ENCODE results near the gene WDR37. TPM values are rescaled to one million over a fixed set of nuclear protein-coding genes. Genes with fewer than 3 reads are reported as not detected.
"Not testable (repeated sequence)": the region's sequence is repeated elsewhere in the genome, so short reads cannot be mapped to it uniquely, and the experiment has no call there.

The WDR37 gene
- total RNA-seq, 1 donor from 2014 or later = 17.1 TPM

DNA sequence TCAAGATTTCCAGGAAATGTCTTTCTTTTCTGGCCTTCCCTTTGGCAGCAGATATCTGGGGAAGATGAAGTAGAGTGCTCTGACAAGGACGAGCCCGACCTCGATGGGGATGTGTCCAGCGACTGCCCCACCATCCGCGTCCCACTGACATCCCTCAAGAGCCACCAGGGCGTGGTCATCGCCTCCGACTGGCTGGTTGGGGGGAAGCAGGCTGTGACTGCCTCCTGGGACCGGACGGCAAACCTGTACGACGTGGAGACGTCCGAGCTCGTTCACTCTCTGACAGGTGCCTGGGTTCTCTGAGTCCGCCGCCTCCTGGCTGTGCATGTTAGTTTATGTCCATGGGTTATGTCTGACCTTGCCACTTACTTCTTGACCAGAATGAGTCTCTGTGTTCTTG is 47.4 kb downstream of the WDR37 start:
- peak; percentile 49 for DNase-seq (ENCODE audit: low spot score)

DNA sequence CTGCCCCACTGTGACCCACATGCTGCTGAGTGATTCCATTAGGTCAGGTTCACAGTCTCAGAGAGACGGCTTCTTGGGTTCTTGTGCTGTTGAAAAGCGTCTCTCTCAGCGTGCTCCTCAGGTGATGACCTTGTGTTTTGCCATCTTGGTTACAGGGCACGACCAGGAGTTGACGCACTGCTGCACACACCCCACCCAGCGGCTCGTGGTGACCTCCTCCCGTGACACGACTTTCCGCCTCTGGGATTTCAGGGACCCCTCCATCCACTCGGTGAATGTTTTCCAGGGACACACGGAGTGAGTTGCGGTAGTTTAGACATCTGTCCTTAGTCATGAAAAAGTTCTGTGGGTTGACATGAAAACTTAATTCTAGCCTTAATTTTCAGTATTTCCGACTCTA is 48.8 kb downstream of the WDR37 start:
- peak; percentile 79 for DNase-seq (ENCODE audit: low spot score)

DNA sequence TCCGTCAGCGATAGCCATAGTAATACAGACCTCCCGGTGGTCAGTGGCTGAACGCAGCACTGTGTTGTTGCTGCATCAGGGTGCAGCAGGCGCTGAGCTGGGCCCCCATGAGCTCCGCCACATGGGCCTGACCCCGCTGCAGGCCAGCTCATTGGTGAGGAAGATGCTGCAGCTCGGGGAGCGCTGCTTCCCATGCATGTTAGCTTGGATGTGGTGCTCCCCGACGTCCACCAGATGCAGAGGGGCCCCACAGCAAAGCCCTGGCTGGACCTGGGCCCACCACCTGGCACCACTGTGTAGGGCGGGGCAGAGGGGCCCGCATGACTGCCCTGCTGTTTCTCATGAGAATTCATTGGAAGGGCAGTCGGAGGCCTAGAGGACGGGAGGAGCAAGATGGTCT is 50.8 kb downstream of the WDR37 start:
- no peak for DNase-seq (ENCODE audit: low spot score)

DNA sequence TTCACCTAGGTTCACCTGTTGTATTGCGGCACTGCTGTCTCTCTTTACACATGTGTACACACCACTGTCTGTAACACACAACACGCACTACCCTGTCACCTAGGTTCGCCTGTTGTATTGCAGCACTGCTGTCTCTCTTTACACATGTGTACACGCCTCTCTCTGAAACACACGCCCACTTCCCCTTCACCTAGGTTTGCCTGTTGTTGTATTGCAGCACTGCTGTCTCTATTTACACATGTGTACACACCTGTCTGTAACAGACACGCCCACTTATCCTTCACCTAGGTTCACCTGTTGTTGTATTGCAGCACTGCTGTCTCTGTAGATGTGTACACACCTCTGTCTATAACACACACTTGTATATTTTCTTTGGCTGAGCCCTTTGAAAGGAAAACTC is 51.5 kb downstream of the WDR37 start:
- DNase-seq (ENCODE audit: low spot score) = no peak

DNA sequence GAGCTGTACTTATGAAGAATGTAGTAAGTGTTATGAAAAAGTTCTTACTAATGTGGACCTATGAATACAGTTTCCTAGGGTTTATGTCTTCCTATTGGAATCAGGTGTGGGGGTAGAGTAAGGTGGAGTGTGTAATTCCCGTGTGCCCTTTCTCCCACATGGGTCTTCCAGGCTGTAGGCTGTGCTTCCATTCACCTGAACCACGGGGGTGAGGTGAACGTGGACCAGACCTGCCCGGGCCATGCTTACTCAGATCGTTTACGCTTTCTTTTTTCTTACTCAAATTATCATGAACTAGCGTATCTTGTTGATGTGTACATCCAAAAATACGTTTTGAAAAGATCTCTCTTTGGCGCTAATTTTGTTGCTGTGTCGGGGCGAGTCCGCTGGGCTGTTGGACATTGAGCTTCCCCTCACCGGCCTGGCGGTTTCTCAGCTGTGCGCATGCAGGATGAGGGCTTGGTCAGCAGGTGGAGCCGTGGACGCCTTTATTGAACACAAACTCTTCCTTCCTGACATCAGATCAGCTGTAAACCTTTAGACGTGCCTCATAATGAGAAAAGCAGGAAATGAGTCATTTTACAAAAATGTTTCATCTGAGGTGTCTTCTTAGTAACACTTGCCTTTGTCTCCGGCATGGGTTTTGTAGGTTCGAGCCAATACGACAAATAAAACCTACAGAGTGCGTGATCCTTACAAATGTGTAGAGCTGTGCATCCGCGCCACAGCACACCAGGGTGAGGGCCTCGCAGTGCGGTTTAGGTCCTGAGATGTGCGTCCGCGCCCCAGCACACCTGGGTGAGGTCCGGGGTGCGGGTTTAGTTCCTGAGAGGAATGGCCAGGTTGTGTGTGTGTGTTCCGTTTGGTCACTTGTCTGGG is 53.8 kb downstream of the WDR37 start:
- no peak for DNase-seq (ENCODE audit: low spot score)

DNA sequence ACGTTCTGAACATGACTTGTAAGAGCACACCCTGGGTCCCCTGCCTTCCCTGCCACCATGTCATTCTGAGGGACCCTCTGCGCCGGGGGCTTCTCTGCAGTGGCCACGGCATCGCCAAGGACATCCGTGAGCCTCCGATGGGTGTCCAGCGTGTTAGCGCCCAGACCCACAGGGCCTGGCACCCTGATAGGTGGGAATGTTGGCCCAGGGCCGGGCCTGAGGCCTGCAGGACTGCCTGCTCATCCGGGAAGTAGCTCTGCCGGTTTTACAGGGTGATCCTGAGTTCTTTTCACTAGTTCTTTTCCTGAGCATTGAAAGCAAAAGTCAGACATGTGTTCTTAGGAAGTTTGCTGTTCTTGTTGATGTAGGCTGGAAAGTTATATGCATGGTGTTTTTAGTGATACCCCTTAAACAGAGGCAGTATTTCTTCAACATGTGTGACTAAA is 54.5 kb downstream of the WDR37 start:
- DNase-seq (ENCODE audit: low spot score) = no peak

DNA sequence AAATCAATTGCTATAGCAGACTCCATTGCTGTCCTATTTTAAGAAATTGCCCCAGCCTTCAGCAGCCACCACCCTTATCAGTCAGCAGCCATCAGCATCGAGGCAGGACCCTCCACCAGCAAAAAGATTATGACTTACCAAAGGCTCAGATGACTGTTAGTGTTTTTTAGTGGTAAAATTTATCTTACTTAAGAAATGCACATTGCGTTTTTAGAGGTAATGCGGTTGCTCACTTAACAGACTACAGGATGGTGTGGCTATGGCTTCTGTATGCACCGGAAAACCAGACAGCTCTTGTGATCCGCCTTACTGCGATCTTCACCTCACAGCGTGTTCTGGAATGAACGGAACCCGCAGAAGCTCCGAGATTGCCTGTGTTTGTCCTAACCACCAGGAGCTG is 58.1 kb downstream of the WDR37 start:
- DNase-seq (ENCODE audit: low spot score) = peak; percentile 55

DNA sequence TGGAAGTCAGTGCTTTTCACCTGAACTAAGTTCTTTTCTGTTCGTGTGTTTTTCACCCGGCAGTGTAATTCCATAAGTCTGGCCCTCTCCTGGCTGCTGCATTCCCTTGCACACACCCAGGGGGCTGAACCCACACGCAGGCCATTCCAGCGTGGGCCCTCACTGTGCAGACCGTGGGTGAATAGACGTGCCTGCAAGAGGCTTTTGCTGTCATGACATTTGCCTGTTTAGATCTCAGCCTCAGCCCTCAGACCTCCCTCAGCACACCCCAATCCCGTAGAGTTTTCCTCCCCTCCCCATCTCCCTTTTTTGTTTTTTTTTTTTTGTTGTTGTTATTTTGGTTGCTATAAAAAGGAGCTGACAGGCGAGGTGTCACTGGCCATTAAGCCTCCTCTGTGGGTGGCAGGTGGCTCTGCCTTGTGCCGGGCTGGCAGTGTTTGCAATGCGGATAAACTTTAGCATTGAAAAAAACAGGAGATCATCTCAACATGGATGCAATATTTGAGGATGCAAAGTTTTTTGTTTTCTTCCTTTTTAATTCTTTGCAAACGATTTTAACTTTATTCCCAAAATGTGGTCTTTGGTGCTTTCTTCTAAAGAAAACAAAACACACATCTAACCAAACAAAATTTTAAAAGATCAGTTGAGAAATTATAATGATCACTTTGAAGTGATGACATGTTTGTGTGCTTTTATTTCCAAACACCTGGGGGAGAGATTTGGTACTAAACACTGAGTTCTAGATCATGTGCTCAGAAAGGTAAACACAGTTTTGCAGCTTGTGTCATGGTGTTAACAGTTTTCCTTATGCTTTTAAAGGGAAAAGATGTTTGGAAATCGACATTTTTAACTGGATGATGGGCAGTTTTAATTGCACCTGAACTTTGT is 58.8 kb downstream of the WDR37 start:
- peak; percentile 37 for DNase-seq (ENCODE audit: low spot score)

DNA sequence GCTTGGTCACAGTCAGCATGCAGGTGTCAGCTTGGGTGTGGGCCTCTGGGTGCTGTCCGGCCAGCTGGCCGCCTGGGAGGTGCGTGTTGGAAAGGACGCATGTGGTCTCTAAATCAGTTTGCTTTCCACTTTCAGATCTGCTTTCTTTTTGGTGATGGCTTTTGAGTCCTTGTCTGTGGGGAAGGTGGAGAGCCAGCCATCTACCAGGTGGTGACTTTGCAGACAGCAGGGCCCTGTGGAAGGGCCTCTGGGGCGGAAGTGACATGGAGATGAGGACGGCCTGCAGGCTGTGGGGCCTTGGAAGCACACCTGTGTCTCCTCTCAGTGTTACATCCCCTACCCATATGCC is 59.4 kb downstream of the WDR37 start:
- DNase-seq (ENCODE audit: low spot score) = no peak

DNA sequence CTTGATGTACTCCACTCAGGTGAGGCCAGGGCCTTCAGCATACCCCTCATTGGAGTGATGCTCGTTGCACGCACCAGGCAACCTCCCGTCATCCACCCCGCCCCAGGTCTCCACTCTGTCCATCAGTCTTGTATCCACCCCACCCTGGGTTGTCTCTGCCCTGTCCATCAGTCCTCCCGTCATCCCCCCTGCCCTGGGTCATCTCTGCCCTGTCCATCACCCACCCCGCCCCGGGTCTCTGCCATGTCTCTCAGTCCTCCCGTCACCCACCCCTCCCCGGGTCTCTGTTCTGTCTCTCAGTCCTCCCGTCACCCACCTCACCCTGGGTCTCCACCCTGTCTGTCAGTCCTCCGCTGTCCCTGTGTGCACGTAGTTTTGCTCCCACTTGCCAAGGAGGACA is 59.9 kb downstream of the WDR37 start:
- DNase-seq (ENCODE audit: low spot score) = no peak

DNA sequence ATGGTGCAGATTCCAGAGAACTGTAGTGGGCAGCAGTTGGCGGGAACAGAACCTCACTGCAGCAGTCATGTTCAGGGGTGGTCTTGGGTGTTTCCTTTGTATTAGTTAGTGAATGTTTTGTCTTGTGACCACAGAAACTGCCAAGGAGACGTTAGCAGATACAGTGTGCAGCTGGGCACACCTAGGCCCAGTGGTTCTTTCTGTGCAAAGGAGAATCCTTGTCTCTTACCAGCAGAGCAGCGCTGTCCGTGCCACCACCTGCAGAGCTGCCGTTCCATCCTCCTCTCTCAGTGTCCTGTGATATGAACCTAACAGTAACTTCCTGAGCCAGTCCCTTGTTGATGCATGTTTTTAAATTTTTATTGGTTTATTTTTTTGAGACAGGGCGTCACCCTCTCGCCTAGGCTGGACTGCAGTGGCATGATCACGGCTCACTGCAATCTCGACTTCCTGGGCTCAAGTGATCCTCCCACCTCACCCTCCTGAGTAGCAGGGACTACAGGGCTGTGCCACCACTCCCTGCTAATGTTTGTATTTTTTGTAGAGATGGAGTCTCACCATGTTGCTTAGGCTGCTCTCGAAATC is 60.6 kb downstream of the WDR37 start:
- peak; percentile 76 for DNase-seq (ENCODE audit: low spot score)

DNA sequence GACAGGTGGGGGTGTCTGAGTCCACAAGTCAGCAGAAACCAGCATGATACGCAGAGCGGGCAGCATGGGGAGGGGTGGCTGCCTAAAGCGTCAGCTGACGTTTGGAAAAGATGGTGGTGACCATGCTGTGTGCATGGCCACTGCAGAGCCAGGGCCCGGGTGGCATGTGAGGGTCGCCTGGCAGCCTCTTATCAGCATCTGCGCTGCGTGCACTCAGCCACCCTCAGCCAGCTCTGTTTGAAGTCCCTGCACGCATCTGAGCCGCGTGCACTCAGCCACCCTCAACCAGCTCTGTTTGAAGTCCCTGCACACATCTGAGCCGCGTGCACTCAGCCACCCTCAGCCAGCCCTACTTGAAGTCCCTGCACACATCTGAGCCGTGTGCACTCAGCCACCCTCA is 61.5 kb downstream of the WDR37 start:
- DNase-seq (ENCODE audit: low spot score) = no peak

DNA sequence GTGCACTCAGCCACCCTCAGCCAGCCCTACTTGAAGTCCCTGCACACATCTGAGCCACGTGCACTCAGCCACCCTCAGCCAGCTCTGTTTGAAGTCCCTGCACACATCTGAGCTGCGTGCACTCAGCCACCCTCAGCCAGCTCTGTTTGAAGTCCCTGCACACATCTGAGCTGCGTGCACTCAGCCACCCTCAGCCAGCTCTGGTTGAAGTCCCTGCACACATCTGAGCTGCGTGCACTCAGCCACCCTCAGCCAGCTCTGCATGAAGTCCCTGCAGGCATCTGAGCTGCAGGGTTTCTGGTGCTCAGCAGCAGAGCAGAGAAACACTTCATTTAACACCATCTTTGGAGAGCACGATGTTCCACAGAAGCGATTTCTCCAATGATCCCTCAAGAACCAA is 62.1 kb downstream of the WDR37 start:
- not testable (repeated sequence) for DNase-seq (ENCODE audit: low spot score)

DNA sequence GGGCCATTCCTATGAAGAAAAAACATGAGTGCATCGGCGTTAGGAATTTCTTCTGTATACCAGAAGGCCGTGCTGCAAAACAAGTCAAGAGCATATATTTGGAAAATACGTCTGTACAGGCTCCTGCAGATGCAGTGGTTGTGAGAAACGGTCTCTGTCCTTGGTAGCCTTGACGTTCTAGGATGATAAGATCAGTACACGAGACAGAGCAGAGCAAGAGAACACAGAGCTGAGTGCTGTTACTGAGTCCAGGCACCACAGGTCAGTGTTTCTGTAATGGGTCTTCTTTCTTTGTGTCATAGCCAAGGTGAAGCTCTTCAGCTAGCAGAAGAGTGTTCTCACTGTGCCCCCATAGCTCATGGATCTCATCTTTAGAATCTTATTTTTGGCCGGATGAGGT is 62.8 kb downstream of the WDR37 start:
- DNase-seq (ENCODE audit: low spot score) = no peak

DNA sequence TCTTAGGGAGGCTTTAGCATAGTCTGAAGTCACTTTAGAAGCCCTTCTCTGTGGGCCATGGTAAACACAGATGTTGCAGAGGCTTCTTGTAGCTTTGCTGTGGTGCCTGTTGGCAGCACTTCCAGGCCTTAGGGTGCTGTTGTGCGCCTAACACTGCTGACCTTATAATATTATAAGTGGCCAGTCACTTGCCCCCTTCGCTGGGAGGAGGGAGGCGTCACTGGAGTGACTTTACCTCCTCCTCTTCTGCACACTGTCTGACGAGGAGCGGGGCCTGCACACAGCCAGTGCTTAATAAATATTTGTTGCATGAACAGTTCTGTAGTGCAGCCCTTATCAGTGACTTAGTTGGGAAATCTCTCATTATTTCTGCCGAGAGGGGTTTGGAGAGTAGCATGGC is 63.3 kb downstream of the WDR37 start:
- DNase-seq (ENCODE audit: low spot score) = no peak

DNA sequence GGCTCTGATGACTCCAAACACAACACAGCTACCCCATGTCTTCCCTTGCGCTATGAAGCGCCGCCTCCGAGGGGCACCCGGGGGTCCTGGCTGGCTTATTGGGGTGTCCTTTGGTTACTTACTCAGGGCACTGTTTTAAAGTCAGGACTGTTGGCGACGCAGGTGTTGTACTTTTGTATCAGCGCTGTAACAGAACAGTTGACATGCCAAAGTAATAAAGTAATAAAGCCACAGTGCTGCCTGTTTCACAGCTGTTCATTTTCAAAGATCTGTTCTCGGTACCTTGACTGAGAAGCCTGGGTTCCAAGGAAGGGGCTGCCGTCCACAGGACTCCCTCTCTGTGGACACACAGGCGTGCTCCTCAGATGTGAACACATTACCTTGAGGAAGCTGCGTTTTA is 64.1 kb downstream of the WDR37 start:
- DNase-seq (ENCODE audit: low spot score) = no peak

DNA sequence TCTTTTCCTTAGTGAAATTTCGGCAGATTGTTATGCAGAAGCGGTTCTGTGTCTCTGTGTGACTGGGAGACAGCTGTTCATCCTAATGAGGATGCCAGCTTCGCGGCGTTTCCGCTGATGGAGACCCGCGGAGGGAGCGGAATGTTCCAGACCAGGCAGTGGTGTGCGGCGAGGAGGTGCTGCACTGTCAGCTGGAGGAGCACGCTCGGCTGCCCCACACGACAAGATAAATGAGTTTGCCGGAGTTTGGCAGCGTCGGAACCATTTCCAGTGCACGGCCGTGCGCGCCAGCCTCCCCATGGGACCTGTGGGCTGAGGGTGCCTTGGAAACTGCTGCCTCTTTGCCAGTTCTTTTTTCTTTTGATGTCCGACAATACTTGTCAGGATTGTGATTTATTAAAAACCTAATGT is 64.6 kb downstream of the WDR37 start:
- DNase-seq (ENCODE audit: low spot score) = no peak

DNA sequence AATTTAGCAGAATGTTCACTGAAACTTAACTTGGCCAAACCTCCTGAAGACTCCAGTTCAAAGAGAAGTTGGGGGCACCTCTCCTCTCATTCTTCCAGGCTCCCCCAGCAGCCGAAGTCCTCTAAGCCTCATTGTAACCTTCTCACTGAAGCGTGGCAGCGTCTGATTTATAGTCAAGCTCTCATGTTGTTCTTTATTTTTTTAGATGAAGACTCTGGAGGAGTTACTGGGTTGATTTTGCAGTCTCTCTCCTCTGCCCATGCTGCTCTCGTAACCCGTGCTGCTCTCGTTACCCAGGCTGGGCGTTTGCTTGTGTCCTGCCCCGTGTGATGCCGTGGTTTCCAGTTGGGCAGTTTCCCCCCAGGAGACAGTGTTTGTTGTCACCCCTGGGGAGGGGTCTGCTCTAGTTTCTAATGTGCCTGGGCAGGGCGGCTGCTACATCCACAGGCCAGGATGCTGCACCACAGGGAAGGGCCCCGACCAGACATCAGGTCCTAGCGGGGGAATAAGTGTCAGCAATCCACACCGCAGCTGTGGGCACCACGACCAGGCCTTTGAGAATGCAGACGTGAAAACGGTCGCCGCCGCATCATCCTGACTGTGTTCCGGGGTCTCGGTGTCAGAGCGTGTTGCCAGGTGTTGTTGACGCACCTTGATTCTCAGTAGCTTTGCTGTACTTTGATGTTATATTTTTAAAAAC is 65.2 kb downstream of the WDR37 start:
- DNase-seq (ENCODE audit: low spot score) = no peak

DNA sequence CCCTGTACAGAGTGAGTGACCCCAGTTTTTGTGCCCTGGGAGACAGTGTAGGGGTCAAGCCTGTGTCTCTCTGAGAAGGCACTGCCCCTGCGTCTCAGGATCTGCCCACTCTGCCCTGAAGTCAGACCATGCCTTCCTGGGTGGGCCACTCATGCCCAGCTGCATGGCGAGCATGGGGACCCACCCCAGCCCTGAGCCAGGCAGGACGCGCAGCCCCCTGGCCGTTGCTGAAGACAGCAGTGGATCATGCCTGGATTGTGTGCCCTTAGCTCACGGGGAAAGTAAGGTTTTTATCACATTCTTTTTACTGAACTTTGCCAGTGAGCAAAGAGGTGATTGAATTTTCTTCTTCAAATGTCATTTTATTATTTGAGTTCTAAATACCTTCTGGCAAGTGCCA is 66.2 kb downstream of the WDR37 start:
- DNase-seq (ENCODE audit: low spot score) = no peak

DNA sequence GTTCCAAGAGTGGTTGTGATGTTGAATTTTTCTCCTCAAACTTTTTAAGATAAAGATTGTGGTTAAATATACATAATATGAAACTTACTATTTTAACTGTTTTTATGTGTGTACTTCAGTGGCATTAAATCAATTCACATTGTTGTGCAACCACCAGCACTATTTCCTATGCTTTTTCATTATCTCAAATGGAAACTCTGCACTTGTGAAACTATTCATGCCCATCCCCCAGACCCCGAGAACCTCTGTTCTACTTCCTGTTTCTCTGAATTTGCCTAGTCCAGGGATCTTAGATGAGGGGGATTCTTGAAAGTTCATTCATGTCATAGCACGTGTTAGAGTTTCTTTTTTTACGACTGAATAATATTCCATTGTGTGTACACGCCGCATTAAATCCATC is 67.0 kb downstream of the WDR37 start:
- DNase-seq (ENCODE audit: low spot score) = no peak

DNA sequence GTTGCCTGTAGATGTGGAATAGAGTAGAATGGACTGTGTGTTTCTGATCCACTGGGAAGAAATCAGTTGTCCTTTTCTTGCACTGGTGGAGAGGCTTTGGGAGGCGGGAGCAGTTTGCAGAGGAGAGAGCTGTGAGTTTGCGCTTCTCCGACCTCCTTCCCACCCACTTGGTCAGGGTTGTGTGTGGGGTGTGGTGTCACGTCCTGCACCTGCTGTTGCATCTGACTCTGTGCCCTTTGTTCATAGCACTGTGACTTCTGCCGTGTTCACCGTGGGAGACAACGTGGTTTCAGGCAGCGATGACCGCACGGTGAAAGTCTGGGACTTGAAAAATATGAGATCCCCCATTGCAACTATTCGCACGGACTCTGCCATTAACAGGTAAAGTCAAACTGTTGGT is 67.8 kb downstream of the WDR37 start:
- DNase-seq (ENCODE audit: low spot score) = no peak
